HTR-8/SVneo (cell line): ENCODE results near the gene ARHGAP45.

Experiments
- DNase-seq: peaks from one replicate; pipeline ENCODE4 v3.0.0; 2011; ENCODE audit warnings: low spot score, mixed read lengths; ENCODE audit not compliant: insufficient read length
- FAIRE-seq: peaks from 2 replicates; lab custom pipeline; 2011; peaks lifted over from hg19 to GRCh38; lab: Jason Lieb, UNC

The ARHGAP45 gene

GRCh38 chr19:1082928-1083816, 16.2 kb downstream of the ARHGAP45 start:
- no peak for DNase-seq
- FAIRE-seq = no peak

GRCh38 chr19:1084024-1084868, 17.3 kb downstream of the ARHGAP45 start:
- DNase-seq = no peak
- FAIRE-seq = no peak

GRCh38 chr19:1085053-1085658, 18.2 kb downstream of the ARHGAP45 start:
- no peak for FAIRE-seq
- DNase-seq = no peak

- FAIRE-seq (no peak), DNase-seq (no peak)
These were observed 18.9 kb downstream of the ARHGAP45 start for GRCh38 chr19:1085676-1086442.

- FAIRE-seq (no peak), DNase-seq (no peak)
These were observed 19.6 kb downstream of the ARHGAP45 start for GRCh38 chr19:1086613-1087012.

- FAIRE-seq = no peak
These were observed 20.9 kb downstream of the ARHGAP45 start for GRCh38 chr19:1087813-1088415.

GRCh38 chr19:1088416-1089010, 21.5 kb downstream of the ARHGAP45 start:
- no peak for FAIRE-seq
- DNase-seq = no peak

More at GRCh38 chr19:1087813-1088415, 20.9 kb downstream of the ARHGAP45 start:
- DNase-seq = no peak

- FAIRE-seq = no peak
- DNase-seq = no peak
These were observed 22.3 kb downstream of the ARHGAP45 start for GRCh38 chr19:1089126-1089771.

GRCh38 chr19:1089891-1090290, 22.9 kb downstream of the ARHGAP45 start:
- no peak for DNase-seq
- no peak for FAIRE-seq

GRCh38 chr19:1090731-1091543, 24.0 kb downstream of the ARHGAP45 start:
- DNase-seq (no peak), FAIRE-seq (no peak)

GRCh38 chr19:1091544-1092175, 24.7 kb downstream of the ARHGAP45 start:
- FAIRE-seq = no peak
- no peak for DNase-seq

- FAIRE-seq (no peak), DNase-seq (no peak)
These were observed 26.4 kb downstream of the ARHGAP45 start for GRCh38 chr19:1093330-1093729.

GRCh38 chr19:1093811-1094553, 27.0 kb downstream of the ARHGAP45 start:
- FAIRE-seq (no peak), DNase-seq (no peak)

GRCh38 chr19:1094655-1094977, 27.6 kb downstream of the ARHGAP45 start:
- FAIRE-seq = no peak

GRCh38 chr19:1094978-1095701, 28.2 kb downstream of the ARHGAP45 start, which contains the start of gene POLR2E:
TSS of gene POLR2E (minus strand) at chr19:1095375. CDS start at chr19:1095315, 60 bp downstream.
- DNase-seq = peak; percentile 94
- peak; percentile 86 for FAIRE-seq

More at GRCh38 chr19:1094655-1094977, 27.6 kb downstream of the ARHGAP45 start:
- DNase-seq = no peak

GRCh38 chr19:1097810-1098176, 30.8 kb downstream of the ARHGAP45 start:
- FAIRE-seq = no peak
- no peak for DNase-seq
